Epithelial cell of alveolus of lung (primary cell): Measurements from ENCODE around the gene WNT2B. TPM values are rescaled to one million over a fixed set of nuclear protein-coding genes. Genes with fewer than 3 reads are reported as not detected.

Source experiments
- total RNA-seq: library from RNA; depleted of rRNA; stranded (reverse); fragments of >200 nt; gene quantifications from 2 replicates; pipeline ENCODE4 v1.2.1, GENCODE V29; 2015

WNT2B gene
- total RNA-seq = 0.39 and 6.5 TPM in 2 replicates

DNA sequence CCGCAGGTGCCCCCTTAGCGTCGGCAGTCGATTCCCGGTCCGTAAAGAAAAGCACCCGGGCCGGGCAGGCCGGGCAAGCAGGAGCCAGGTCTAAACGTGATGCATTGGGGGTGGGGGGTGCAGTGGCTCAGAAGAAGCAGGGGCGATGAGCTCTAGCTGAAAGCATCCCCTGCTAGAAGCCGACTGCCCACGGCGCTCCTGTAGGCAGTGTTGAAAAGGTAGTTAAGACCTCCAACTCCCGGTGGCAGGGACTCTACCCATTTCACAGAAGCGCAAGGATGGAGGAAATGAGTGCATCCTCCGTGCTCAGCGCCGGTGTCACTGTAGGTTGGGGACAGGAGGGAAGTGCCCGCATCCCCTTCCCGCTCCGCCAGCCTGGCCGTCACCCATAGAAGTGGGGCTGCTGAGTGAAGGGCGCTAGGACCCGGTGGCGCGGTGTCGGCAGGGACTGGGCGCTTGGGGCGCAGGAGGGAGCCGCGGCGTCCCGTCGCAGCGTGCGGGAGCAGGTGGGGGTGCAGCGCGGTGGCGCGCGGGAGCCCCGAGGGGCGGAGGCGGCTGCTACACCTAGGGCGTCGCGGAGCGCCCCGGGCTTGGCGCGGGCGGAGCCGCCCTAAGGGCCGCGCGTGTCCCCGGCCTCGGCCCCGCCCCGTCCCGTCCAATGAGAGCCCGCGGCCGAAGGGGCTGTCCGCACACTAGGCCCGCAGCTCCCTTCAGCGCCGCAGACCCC is at the start of gene WNT2B:
Gene WNT2B (plus strand): TSS at position 688 of the 727 bp plus-strand sequence. CDS start 298 bp downstream, outside the sequence.

Other genes with a start within 250 kb of the WNT2B start
- gene CTTNBP2NL, start 112.8 kb upstream of the WNT2B start, total RNA-seq = 13.0 and 15.4 TPM in 2 replicates
- gene ST7L, start 110.2 kb downstream of the WNT2B start, total RNA-seq = 11.4 and 21.2 TPM in 2 replicates
- 119 and 182 TPM in 2 replicates for gene CAPZA1, start 110.9 kb downstream of the WNT2B start, total RNA-seq
- gene MOV10, start 165.7 kb downstream of the WNT2B start, total RNA-seq = 32.5 and 39.0 TPM in 2 replicates
- gene RHOC, start 198.2 kb downstream of the WNT2B start, total RNA-seq = 218 and 493 TPM in 2 replicates
- 0.88 and 2.3 TPM in 2 replicates for gene PPM1J, start 206.4 kb downstream of the WNT2B start, total RNA-seq